CD1c-positive myeloid dendritic cell (primary cell): ENCODE measurements around the gene RHOC.

Experiments used
- DNase-seq: peaks from one replicate; pipeline ENCODE4 v3.0.0-alpha.2; 2016; ENCODE audit errors: extremely low spot score

The RHOC gene

GRCh38 chr1:112717263-112717873 lies 10.4 kb upstream of the RHOC start:
- DNase-seq, result no peak

GRCh38 chr1:112716133-112716720 lies 9.3 kb upstream of the RHOC start:
- peak; percentile 91 for DNase-seq

- peak; percentile 98 for DNase-seq
Measured at GRCh38 chr1:112715264-112716053, 8.5 kb upstream of the RHOC start, which contains the start of gene PPM1J. Gene PPM1J, minus strand, starts transcription at chr1:112715332. Its CDS starts 31 bp downstream, at chr1:112715301.

GRCh38 chr1:112714313-112715263 lies 7.7 kb upstream of the RHOC start:
- peak; percentile 48 for DNase-seq

DNA sequence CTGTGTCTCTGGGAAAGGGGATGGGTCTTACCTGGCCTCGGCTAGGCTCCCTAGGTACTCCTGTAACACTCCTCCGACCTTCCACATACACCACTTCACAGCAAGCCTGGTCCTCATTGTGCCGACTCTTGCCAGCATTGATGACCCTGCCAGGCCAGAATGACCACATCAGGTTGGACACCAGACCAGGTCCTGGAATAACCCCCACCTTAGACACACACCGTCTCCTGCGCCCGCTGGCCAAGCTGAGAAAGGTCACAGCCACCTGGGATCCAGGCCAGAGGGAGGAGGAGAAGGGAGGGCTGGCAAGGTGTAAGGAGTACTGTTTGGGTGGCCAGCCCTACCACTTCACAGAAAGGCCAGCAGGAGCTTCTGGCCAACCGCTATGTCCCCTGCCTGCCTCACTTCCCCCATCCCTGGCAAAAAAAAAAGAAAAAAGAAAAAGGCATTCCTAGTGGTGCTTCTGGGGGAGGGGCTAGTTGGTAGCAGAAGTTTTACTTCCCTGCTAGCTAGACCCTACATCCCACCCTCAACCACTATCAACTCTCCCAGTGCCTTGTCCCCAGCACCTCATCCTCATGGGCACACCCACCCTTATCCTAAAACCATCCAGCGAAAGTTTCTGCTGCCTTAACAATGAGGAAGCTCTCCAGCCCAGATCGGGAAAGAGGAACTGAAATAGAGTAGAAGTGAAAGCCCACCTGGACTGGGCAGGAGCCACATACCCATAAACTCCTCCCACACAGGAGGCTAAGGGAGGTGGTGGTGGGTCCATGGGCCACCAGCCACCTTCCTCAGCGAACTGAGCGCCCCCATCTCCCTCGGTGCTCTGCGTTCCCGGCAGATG lies 6.8 kb upstream of the RHOC start:
- peak; percentile 88 for DNase-seq

GRCh38 chr1:112712701-112713128 lies 5.8 kb upstream of the RHOC start:
- DNase-seq, result no peak

GRCh38 chr1:112712191-112712590 lies 5.3 kb upstream of the RHOC start:
- no peak for DNase-seq

GRCh38 chr1:112711670-112712069 lies 4.7 kb upstream of the RHOC start:
- no peak for DNase-seq

- DNase-seq, result no peak
Measured at GRCh38 chr1:112711041-112711440, 4.1 kb upstream of the RHOC start.

GRCh38 chr1:112710586-112710985 lies 3.7 kb upstream of the RHOC start:
- no peak for DNase-seq

- no peak for DNase-seq
Measured at GRCh38 chr1:112710159-112710558, 3.2 kb upstream of the RHOC start.

- DNase-seq, result no peak
Measured at GRCh38 chr1:112708489-112708888, 1.6 kb upstream of the RHOC start.

- DNase-seq, result no peak
Measured at GRCh38 chr1:112708002-112708448, 1.1 kb upstream of the RHOC start.

DNA sequence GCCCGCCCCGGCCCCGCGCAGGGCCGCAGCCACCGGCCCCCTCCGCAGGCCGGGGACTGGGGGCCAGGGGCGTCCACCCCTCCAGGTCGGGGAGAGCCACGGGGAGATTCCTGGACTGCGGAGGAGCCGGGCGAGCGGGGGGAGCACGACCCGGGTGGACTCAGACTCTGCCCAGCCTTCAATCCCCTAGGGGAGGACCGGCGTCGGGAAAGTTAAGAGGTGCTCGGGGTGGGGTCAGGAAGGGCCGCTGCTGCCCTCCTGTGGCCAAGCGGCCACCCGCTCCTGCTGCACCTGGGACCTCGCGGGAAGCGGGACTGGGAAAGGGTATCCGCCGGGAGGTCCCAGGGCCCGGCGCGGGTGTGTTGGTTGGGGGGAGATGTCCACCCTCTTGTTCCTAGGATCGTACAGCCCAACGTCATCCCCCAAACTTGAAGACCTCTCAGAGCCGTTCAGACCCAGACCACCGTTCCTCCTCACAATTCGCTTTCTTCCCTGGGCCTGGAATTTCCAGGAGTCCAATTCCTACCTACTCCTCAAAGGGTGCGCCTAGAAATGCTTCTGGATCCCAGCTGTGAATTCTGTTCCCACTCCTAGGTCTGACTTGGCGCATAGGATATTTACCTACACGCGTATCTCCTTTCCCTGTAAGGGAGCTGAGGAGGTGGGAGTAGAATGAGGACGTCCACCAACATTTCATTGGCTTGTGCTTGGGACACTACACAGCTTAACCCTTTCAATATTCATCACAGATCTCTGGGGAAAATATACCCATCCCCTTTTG lies 484 bp upstream of the RHOC start:
- peak; percentile 80 for DNase-seq

DNA sequence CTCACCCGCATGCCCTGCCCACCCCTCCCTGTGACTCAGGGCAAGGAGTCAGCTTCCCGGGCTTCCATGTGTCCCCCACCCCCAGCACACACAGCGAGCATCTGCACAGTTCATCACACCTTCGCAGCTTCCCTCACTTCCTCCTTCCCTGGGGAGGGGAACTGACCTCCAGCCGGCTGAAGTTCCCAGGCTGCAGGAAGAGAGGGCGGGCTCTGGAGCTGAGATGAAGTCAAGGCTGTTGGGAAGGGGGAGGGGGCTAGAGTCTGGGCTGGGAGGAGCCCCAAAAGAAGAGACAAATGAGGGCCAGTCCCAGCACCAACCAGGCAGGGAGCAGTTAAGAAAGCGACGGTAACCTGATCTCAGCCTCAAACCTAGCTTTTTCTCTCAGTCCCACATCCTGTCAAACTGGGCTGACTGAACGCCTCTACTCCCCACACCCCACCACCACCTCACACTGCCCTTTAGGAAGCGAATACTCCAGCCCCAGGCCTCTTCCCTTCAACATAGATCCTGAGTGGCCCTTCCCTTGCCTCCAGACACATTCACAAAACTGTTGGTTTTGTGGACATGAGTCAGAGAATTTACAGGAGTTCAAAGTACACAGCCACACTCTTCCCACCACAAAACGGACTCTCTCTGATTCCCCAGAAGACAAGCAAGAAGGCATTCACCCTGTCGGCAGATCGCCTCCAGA lies 1.8 kb downstream of the RHOC start:
- peak; percentile 83 for DNase-seq

- no peak for DNase-seq
Measured at GRCh38 chr1:112704391-112704933, 2.5 kb downstream of the RHOC start.

GRCh38 chr1:112703706-112704105 lies 3.2 kb downstream of the RHOC start:
- no peak for DNase-seq

DNA sequence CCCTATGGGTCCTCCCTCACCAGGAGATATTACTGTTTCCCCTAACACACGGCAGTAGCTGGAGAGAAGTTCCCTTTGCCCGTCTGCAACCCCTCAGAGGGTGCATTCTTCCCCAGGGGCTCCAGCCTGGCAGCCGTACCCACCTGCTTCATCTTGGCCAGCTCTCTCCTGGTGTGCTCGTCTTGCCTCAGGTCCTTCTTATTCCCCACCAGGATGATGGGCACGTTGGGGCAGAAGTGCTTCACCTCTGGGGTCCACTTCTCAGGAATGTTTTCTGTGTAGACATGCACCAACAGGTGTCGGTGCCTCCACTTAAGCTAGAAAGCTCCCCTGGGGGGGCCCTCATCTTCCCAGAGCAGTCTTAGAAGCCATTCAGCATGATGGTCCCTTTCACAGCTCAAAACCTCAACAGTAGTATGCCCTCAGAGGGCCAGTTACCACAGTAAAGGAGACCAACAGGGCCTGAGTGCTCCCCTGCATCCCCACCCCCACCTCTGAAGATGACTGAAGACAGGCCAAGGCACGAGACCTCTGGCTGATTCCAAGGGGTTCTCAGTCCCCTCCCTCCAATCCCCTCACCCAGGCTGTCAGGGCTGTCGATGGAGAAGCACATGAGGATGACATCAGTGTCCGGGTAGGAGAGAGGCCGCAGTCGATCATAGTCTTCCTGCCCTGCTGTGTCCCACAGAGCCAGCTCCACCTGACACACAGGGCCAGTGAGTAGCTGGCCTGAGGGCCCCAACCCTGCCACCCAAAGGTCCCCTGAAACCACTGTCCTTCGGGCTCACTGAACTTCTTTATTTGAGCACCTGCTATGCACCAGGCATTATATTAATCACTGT lies 4.3 kb downstream of the RHOC start:
- DNase-seq, result no peak
